HCT116 (cell line): Measurements from ENCODE around the gene AMHR2. TPM values are rescaled to one million over a fixed set of nuclear protein-coding genes. Genes with fewer than 3 reads are reported as not detected.

Experiments used
- ATAC-seq: fragments of 200-7000 bp; cut with Tn5 transposase; 2 replicates; pipeline ENCODE4 v1.9.1; 2020; ENCODE audit warnings: mild to moderate bottlenecking, moderate library complexity
- BruUV-seq: library from RNA; stranded (reverse); fragments of 400-500 nt; replicated peaks from 2 replicates; lab custom pipeline; 2021; lab: Mats Ljungman, UMichigan
- CTCF ChIA-PET: fragments of 300-600 bp; sonication (Branson Sonifier 250); formaldehyde crosslinking; loops from one replicate; lab custom pipeline; 2021; ENCODE audit warnings: antibody characterized with exemption; lab: Charles Lee
- POLR2A ChIA-PET: fragments of 300-600, 350-600 bp; sonication (Branson Sonifier 250); formaldehyde crosslinking; loops from one replicate; lab custom pipeline; 2021; ENCODE audit warnings: antibody characterized with exemption; lab: Charles Lee
- RAD21 ChIA-PET, 2 experiments: fragments of 300-600 bp; sonication (Branson Sonifier 250); formaldehyde crosslinking; loops; one replicate each; lab custom pipeline; 2023; ENCODE audit warnings: low total read pairs in 2 of 2; ENCODE audit not compliant: uncharacterized antibody in 2 of 2, unreplicated experiment in 2 of 2, low non-redundant PET in 1 of 2; lab: Charles Lee
- DNase-seq: peaks from one replicate; pipeline ENCODE4 v3.0.0-alpha.2; 2010; ENCODE audit warnings: low read depth, low spot score
- H2AFZ ChIP-seq: fragments of 200-600 bp; shearing (Covaris generic), sonication (generic); 2 replicates; pipeline ENCODE4 v1.6.1; 2017; ENCODE audit warnings: low read depth, mixed run types, mixed read lengths, antibody characterized with exemption, low read length; ENCODE audit not compliant: poor library complexity, severe bottlenecking
- H3K27ac ChIP-seq: 2 replicates; pipeline ENCODE4 v1.5.1; 2012; ENCODE audit warnings: low read depth, low read length
- H3K27me3 ChIP-seq: fragments of 200-600 bp; sonication (generic); 2 replicates; pipeline ENCODE4 v1.6.1; 2016; ENCODE audit warnings: mixed run types, low read length, mixed read lengths; ENCODE audit not compliant: insufficient read depth
- H3K36me3 ChIP-seq, 2 experiments: fragments of 200-500 bp in 1 of 2; fragments of 200-600 bp in 1 of 2; sonication (Bioruptor generic) in 1 of 2; sonication (generic) in 1 of 2; 2 replicates each; pipeline versions ENCODE4 v1.5.1 to v1.6.1; 2014 to 2016; ENCODE audit warnings: low read length in 2 of 2, inconsistent platforms in 1 of 2, mixed read lengths in 1 of 2, mixed run types in 1 of 2; ENCODE audit not compliant: insufficient read depth in 2 of 2, control insufficient read depth in 1 of 2
- H3K4me1 ChIP-seq, 2 experiments: fragments of 200-600 bp in 1 of 2; sonication (generic) in 1 of 2; 2 replicates each; pipeline versions ENCODE4 v1.5.1 to v1.6.1; 2012 to 2017; ENCODE audit warnings: low read length in 2 of 2, inconsistent platforms in 1 of 2, mild to moderate bottlenecking in 1 of 2, mixed read lengths in 1 of 2, mixed run types in 1 of 2, moderate library complexity in 1 of 2; ENCODE audit not compliant: insufficient read depth in 2 of 2, control insufficient read depth in 1 of 2
- H3K4me2 ChIP-seq: fragments of 200-600 bp; sonication (generic); 2 replicates; pipeline ENCODE4 v1.6.1; 2017; ENCODE audit warnings: mixed run types, low read length, mixed read lengths
- H3K4me3 ChIP-seq, 2 experiments: fragments of 200-600 bp in 1 of 2; sonication (generic) in 1 of 2; replicated peaks in 1 of 2; 2 replicates each; pipeline ENCODE4 v1.5.1; 2011 to 2016; ENCODE audit warnings: low read length in 2 of 2, control low read depth in 1 of 2, low read depth in 1 of 2, mild to moderate bottlenecking in 1 of 2, mixed read lengths in 1 of 2, mixed run types in 1 of 2
- H3K79me2 ChIP-seq: fragments of 200-600 bp; sonication (generic); 2 replicates; pipeline ENCODE4 v1.6.1; 2017; ENCODE audit warnings: mild to moderate bottlenecking, mixed run types, low read length, moderate library complexity, mixed read lengths; ENCODE audit not compliant: insufficient read depth
- H3K9ac ChIP-seq: fragments of 200-600 bp; sonication (generic); 2 replicates; pipeline ENCODE4 v1.6.1; 2016; ENCODE audit warnings: low read length, mixed read lengths
- H3K9me2 ChIP-seq: fragments of 200-600 bp; sonication (generic), shearing (Covaris generic); 2 replicates; pipeline ENCODE4 v1.6.1; 2017; ENCODE audit warnings: mixed run types, mild to moderate bottlenecking, moderate library complexity; ENCODE audit not compliant: insufficient read depth
- H3K9me3 ChIP-seq, 2 experiments: fragments of 200-500 bp in 1 of 2; fragments of 200-600 bp in 1 of 2; sonication (Bioruptor generic) in 1 of 2; sonication (generic) in 1 of 2; 2 replicates each; pipeline ENCODE4 v1.6.1; 2014 to 2017; ENCODE audit warnings: low read length in 2 of 2, mixed read lengths in 2 of 2, inconsistent platforms in 1 of 2, low read depth in 1 of 2, mild to moderate bottlenecking in 1 of 2, mixed run types in 1 of 2, moderate library complexity in 1 of 2; ENCODE audit not compliant: control insufficient read depth in 1 of 2, insufficient read depth in 1 of 2
- H4K20me1 ChIP-seq: fragments of 200-600 bp; sonication (generic), shearing (Covaris generic); 2 replicates; pipeline ENCODE4 v1.6.1; 2017; ENCODE audit warnings: mixed run types, mild to moderate bottlenecking, moderate library complexity; ENCODE audit not compliant: insufficient read depth
- CBX3 ChIP-seq: IDR thresholded peaks from 2 replicates; pipeline ENCODE4 v1.6.1; 2012; ENCODE audit warnings: low read depth
- CEBPB ChIP-seq: IDR thresholded peaks from 2 replicates; pipeline ENCODE4 v1.6.1; 2012; ENCODE audit warnings: low read depth
- EGR1 ChIP-seq: IDR thresholded peaks from 2 replicates; pipeline ENCODE4 v1.6.1; 2012; ENCODE audit warnings: low read depth
- EZH2phosphoT487 ChIP-seq: fragments of 200-600 bp; IDR thresholded peaks from 2 replicates; pipeline ENCODE4 v1.6.1; 2018; ENCODE audit warnings: antibody characterized with exemption, borderline replicate concordance
- FOSL1 ChIP-seq: IDR thresholded peaks from 2 replicates; pipeline ENCODE4 v1.6.1; 2012; ENCODE audit warnings: low read depth
- JUND ChIP-seq: IDR thresholded peaks from 2 replicates; pipeline ENCODE4 v1.6.1; 2012
- POLR2AphosphoS5 ChIP-seq: IDR thresholded peaks from 2 replicates; pipeline ENCODE4 v1.6.1; 2011; ENCODE audit warnings: mild to moderate bottlenecking, low read depth, low read length, moderate library complexity
- RAD21 ChIP-seq: IDR thresholded peaks from 2 replicates; pipeline ENCODE4 v1.6.1; 2012; ENCODE audit warnings: low read depth, mild to moderate bottlenecking
- SIN3A ChIP-seq: IDR thresholded peaks from 2 replicates; pipeline ENCODE4 v1.6.1; 2012; ENCODE audit warnings: low read depth
- SRF ChIP-seq: IDR thresholded peaks from 2 replicates; pipeline ENCODE4 v1.6.1; 2012; ENCODE audit warnings: low read depth
- TCF7L2 ChIP-seq: IDR thresholded peaks from 2 replicates; pipeline ENCODE4 v1.7.0; 2011; ENCODE audit warnings: borderline replicate concordance, inconsistent platforms; ENCODE audit not compliant: insufficient read depth, insufficient read length; ENCODE audit errors: extremely low read depth
- intact Hi-C: fragments of 100-400 bp; cut with micrococcal nuclease; formaldehyde crosslinking; loops from 2 replicates; pipeline ENCODE4 v1.10.0; 2022
- total RNA-seq: library from RNA; stranded (reverse); gene quantifications from one replicate; pipeline ENCODE4 v1.2.1, GENCODE V29; 2021; ENCODE audit not compliant: unreplicated experiment
- TF ChIP-seq, protein P1 (sequence below): IDR thresholded peaks from 2 replicates; pipeline ENCODE4 v1.6.1; 2011; ENCODE audit warnings: mild to moderate bottlenecking, low read length, moderate library complexity; ENCODE audit not compliant: insufficient replicate concordance; ENCODE audit errors: extremely low read depth
- TF ChIP-seq, protein P2 (sequence below): IDR thresholded peaks from 2 replicates; pipeline ENCODE4 v1.6.1; 2012
- TF ChIP-seq, protein P3 (sequence below): IDR thresholded peaks from 2 replicates; pipeline ENCODE4 v1.6.1; 2012; ENCODE audit warnings: low read depth
- TF ChIP-seq, protein P4 (sequence below), 3 experiments: fragments of 200-600 bp in 1 of 3; sonication (generic) in 1 of 3; IDR thresholded peaks in 2 of 3; conservative IDR thresholded peaks in 1 of 3; 2 replicates each; pipeline ENCODE4 v1.5.1; 2012 to 2017; ENCODE audit warnings: low read depth in 2 of 3, low read length in 2 of 3, antibody characterized with exemption in 1 of 3, borderline replicate concordance in 1 of 3, control low read depth in 1 of 3, mild to moderate bottlenecking in 1 of 3, mixed read lengths in 1 of 3, mixed run types in 1 of 3, moderate library complexity in 1 of 3; ENCODE audit not compliant: insufficient read depth in 1 of 3

Gene AMHR2
- total RNA-seq, 1 experiment from 2014 or later: not detected

DNA sequence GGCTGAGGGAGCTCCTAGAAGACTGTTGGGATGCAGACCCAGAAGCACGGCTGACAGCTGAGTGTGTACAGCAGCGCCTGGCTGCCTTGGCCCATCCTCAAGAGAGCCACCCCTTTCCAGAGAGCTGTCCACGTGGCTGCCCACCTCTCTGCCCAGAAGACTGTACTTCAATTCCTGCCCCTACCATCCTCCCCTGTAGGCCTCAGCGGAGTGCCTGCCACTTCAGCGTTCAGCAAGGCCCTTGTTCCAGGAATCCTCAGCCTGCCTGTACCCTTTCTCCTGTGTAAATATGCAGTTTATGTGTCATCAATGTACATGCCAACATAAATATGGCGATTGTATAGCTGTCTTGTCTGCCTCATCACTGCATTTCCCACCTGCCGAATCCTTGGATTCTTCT lies 7.5 kb downstream of the AMHR2 start:
- intact Hi-C loops: no loop called here
- POLR2A ChIA-PET: interaction anchor here (0.5 to 1.4 kb wide), 2 partner anchors 10 to 45 kb away, joined by 3 to 4 read pairs; no protein-coding TSS in a partner anchor
- Histone ChIP-seq H4K20me1 (no peaks in the 10 kb centered on the region), H3K27me3 (no peaks in the 10 kb centered on the region), H3K4me2 (no peak overlapping the region), H3K79me2 (no peaks in the 10 kb centered on the region), H3K9me2 (no peaks in the 10 kb centered on the region), H3K36me3 (no peaks in the 10 kb centered on the region), H2AFZ (no peak overlapping the region), H3K9me3 (no peaks in the 10 kb centered on the region), H3K9ac (no peak overlapping the region), H3K4me1 (peaks cover 6 to 20% of the 10 kb centered on the region in 2 experiments), H3K27ac (no peak overlapping the region), H3K4me3 (no peak overlapping the region)
- DNase-seq (no peak), ATAC-seq (no peak)
- CTCF ChIA-PET: interaction anchor here (1.7 kb wide), 1 partner anchor 10 kb away, joined by 4 read pairs; no protein-coding TSS in a partner anchor
- RAD21 ChIA-PET: no interaction called here
- no TSS peak for BruUV-seq
- no peak for TF ChIP-seq EZH2phosphoT487
- no peak for TF ChIP-seq JUND
- no peak for TF ChIP-seq CBX3
- no peak for TF ChIP-seq SIN3A
- TF ChIP-seq, protein P1, sequence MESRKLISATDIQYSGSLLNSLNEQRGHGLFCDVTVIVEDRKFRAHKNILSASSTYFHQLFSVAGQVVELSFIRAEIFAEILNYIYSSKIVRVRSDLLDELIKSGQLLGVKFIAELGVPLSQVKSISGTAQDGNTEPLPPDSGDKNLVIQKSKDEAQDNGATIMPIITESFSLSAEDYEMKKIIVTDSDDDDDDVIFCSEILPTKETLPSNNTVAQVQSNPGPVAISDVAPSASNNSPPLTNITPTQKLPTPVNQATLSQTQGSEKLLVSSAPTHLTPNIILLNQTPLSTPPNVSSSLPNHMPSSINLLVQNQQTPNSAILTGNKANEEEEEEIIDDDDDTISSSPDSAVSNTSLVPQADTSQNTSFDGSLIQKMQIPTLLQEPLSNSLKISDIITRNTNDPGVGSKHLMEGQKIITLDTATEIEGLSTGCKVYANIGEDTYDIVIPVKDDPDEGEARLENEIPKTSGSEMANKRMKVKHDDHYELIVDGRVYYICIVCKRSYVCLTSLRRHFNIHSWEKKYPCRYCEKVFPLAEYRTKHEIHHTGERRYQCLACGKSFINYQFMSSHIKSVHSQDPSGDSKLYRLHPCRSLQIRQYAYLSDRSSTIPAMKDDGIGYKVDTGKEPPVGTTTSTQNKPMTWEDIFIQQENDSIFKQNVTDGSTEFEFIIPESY: no peak
- TF ChIP-seq, protein P2, sequence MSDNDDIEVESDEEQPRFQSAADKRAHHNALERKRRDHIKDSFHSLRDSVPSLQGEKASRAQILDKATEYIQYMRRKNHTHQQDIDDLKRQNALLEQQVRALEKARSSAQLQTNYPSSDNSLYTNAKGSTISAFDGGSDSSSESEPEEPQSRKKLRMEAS: no peak
- no peak for TF ChIP-seq CEBPB
- TF ChIP-seq, protein P3, sequence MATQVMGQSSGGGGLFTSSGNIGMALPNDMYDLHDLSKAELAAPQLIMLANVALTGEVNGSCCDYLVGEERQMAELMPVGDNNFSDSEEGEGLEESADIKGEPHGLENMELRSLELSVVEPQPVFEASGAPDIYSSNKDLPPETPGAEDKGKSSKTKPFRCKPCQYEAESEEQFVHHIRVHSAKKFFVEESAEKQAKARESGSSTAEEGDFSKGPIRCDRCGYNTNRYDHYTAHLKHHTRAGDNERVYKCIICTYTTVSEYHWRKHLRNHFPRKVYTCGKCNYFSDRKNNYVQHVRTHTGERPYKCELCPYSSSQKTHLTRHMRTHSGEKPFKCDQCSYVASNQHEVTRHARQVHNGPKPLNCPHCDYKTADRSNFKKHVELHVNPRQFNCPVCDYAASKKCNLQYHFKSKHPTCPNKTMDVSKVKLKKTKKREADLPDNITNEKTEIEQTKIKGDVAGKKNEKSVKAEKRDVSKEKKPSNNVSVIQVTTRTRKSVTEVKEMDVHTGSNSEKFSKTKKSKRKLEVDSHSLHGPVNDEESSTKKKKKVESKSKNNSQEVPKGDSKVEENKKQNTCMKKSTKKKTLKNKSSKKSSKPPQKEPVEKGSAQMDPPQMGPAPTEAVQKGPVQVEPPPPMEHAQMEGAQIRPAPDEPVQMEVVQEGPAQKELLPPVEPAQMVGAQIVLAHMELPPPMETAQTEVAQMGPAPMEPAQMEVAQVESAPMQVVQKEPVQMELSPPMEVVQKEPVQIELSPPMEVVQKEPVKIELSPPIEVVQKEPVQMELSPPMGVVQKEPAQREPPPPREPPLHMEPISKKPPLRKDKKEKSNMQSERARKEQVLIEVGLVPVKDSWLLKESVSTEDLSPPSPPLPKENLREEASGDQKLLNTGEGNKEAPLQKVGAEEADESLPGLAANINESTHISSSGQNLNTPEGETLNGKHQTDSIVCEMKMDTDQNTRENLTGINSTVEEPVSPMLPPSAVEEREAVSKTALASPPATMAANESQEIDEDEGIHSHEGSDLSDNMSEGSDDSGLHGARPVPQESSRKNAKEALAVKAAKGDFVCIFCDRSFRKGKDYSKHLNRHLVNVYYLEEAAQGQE: no peak
- TF ChIP-seq EGR1: no peak
- TF ChIP-seq, protein P4, sequence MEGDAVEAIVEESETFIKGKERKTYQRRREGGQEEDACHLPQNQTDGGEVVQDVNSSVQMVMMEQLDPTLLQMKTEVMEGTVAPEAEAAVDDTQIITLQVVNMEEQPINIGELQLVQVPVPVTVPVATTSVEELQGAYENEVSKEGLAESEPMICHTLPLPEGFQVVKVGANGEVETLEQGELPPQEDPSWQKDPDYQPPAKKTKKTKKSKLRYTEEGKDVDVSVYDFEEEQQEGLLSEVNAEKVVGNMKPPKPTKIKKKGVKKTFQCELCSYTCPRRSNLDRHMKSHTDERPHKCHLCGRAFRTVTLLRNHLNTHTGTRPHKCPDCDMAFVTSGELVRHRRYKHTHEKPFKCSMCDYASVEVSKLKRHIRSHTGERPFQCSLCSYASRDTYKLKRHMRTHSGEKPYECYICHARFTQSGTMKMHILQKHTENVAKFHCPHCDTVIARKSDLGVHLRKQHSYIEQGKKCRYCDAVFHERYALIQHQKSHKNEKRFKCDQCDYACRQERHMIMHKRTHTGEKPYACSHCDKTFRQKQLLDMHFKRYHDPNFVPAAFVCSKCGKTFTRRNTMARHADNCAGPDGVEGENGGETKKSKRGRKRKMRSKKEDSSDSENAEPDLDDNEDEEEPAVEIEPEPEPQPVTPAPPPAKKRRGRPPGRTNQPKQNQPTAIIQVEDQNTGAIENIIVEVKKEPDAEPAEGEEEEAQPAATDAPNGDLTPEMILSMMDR (IDR thresholded peaks at IDR 0.05 in 2 of 3, conservative IDR thresholded peaks at IDR 0.05 in 1 of 3; ENCODE audit: borderline replicate concordance in 1 of 3, insufficient read depth in 1 of 3, low read depth in 2 of 3, low read length in 2 of 3): no peak
- TF ChIP-seq FOSL1: no peak
- no peak for TF ChIP-seq RAD21
- no peak for TF ChIP-seq SRF
- no peak for TF ChIP-seq TCF7L2
- TF ChIP-seq POLR2AphosphoS5: no peak
